Effector memory CD8-positive, alpha-beta T cell (primary cell): ENCODE results near the gene TPSD1.
"Not testable (repeated sequence)": the region's sequence is repeated elsewhere in the genome, so short reads cannot be mapped to it uniquely, and the experiment has no call there.

Source experiments
- ATAC-seq: fragments of 150-1000 bp; cut with Tn5 transposase; replicated peaks from 2 replicates; pipeline ENCODE4 v1.10.0; 2021; ENCODE audit warnings: mild to moderate bottlenecking, moderate library complexity
- DNase-seq, 3 experiments: peaks; one replicate each; pipeline ENCODE4 v3.0.0; 2021
- H3K27ac Mint-ChIP-seq, 2 donors: one replicate each; pipeline ENCODE4 v1.8.0; 2022; ENCODE audit warnings: mild to moderate bottlenecking in 2 of 2, mixed read lengths in 2 of 2, moderate library complexity in 2 of 2
- H3K27me3 Mint-ChIP-seq, 2 donors: one replicate each; pipeline ENCODE4 v1.8.0; 2022; ENCODE audit warnings: mixed read lengths in 2 of 2
- H3K36me3 Mint-ChIP-seq: one replicate; pipeline ENCODE4 v1.8.0; 2022; ENCODE audit warnings: mild to moderate bottlenecking, moderate library complexity, mixed read lengths; ENCODE audit not compliant: insufficient read depth
- H3K4me1 Mint-ChIP-seq, 2 donors: one replicate each; pipeline ENCODE4 v1.8.0; 2022; ENCODE audit warnings: low read depth in 2 of 2, mixed read lengths in 2 of 2
- H3K4me3 Mint-ChIP-seq, 2 donors: one replicate each; pipeline ENCODE4 v1.8.0; 2022; ENCODE audit warnings: mild to moderate bottlenecking in 2 of 2, mixed read lengths in 2 of 2, moderate library complexity in 2 of 2
- H3K9me3 Mint-ChIP-seq, 2 donors: one replicate each; pipeline ENCODE4 v1.8.0; 2022; ENCODE audit warnings: mixed read lengths in 2 of 2

The TPSD1 gene

GRCh38 chr16:1290860-1291575 lies 35.1 kb downstream of the TPSD1 start:
- Mint-ChIP-seq H3K9me3 (no peaks in the 10 kb centered on the region), H3K27me3 (peaks cover 60 to 94% of the 10 kb centered on the region in 2 donors), H3K4me1 (no peaks in the 10 kb centered on the region), H3K27ac (no peak overlapping the region), H3K36me3 (no peaks in the 10 kb centered on the region), H3K4me3 (no peak overlapping the region)
- ATAC-seq: no peak
- no peak for DNase-seq

GRCh38 chr16:1291576-1291974 lies 35.7 kb downstream of the TPSD1 start:
- Mint-ChIP-seq H3K9me3 (no peaks in the 10 kb centered on the region), H3K36me3 (no peaks in the 10 kb centered on the region), H3K27ac (no peak overlapping the region), H3K4me1 (no peaks in the 10 kb centered on the region), H3K27me3 (peaks cover 55 to 91% of the 10 kb centered on the region in 2 donors), H3K4me3 (no peak overlapping the region)
- ATAC-seq: no peak
- DNase-seq: no peak

GRCh38 chr16:1292208-1292607 lies 36.3 kb downstream of the TPSD1 start:
- H3K4me1 Mint-ChIP-seq, DNase-seq, H3K36me3 Mint-ChIP-seq, ATAC-seq, H3K4me3 Mint-ChIP-seq, H3K9me3 Mint-ChIP-seq, H3K27ac Mint-ChIP-seq: not testable (repeated sequence)
- peaks cover 62 to 94% of the 10 kb centered on the region in 2 donors for H3K27me3 Mint-ChIP-seq

- not testable (repeated sequence) for H3K36me3 Mint-ChIP-seq, H3K27ac Mint-ChIP-seq, H3K4me3 Mint-ChIP-seq, ATAC-seq, H3K4me1 Mint-ChIP-seq, H3K9me3 Mint-ChIP-seq, DNase-seq
- H3K27me3 Mint-ChIP-seq: peaks cover 60 to 91% of the 10 kb centered on the region in 2 donors
Measured at GRCh38 chr16:1292808-1293207, 36.9 kb downstream of the TPSD1 start.

GRCh38 chr16:1293921-1294656 lies 38.2 kb downstream of the TPSD1 start:
- peaks cover 64 to 89% of the 10 kb centered on the region in 2 donors for H3K27me3 Mint-ChIP-seq
- H3K4me3 Mint-ChIP-seq: no peak overlapping the region

GRCh38 chr16:1295465-1295864 lies 39.6 kb downstream of the TPSD1 start:
- ATAC-seq (no peak), DNase-seq (no peak)
- H3K36me3 Mint-ChIP-seq: no peaks in the 10 kb centered on the region
- no peak overlapping the region for H3K27ac Mint-ChIP-seq
- H3K27me3 Mint-ChIP-seq: peaks cover 55 to 85% of the 10 kb centered on the region in 2 donors
- H3K4me1 Mint-ChIP-seq: no peaks in the 10 kb centered on the region
- H3K9me3 Mint-ChIP-seq: no peaks in the 10 kb centered on the region
- H3K4me3 Mint-ChIP-seq: no peak overlapping the region

More at GRCh38 chr16:1293921-1294656, 38.2 kb downstream of the TPSD1 start:
- H3K9me3 Mint-ChIP-seq: no peaks in the 10 kb centered on the region
- H3K36me3 Mint-ChIP-seq: no peaks in the 10 kb centered on the region
- no peak overlapping the region for H3K27ac Mint-ChIP-seq
- DNase-seq (no peak), ATAC-seq (no peak)
- H3K4me1 Mint-ChIP-seq: no peaks in the 10 kb centered on the region

- ATAC-seq, H3K4me3 Mint-ChIP-seq, H3K4me1 Mint-ChIP-seq, H3K36me3 Mint-ChIP-seq, DNase-seq, H3K9me3 Mint-ChIP-seq, H3K27ac Mint-ChIP-seq: not testable (repeated sequence)
- peaks cover 50 to 76% of the 10 kb centered on the region in 2 donors for H3K27me3 Mint-ChIP-seq
Measured at GRCh38 chr16:1296688-1297017, 40.8 kb downstream of the TPSD1 start.

GRCh38 chr16:1297018-1297696 lies 41.3 kb downstream of the TPSD1 start:
- H3K36me3 Mint-ChIP-seq: no peaks in the 10 kb centered on the region
- H3K9me3 Mint-ChIP-seq: no peaks in the 10 kb centered on the region
- no peak overlapping the region for H3K4me3 Mint-ChIP-seq
- H3K27me3 Mint-ChIP-seq: peaks cover 46 to 71% of the 10 kb centered on the region in 2 donors
- H3K4me1 Mint-ChIP-seq: peaks cover 7% of the 10 kb centered on the region in 2 donors
- ATAC-seq (no peak), DNase-seq (no peak)
- no peak overlapping the region for H3K27ac Mint-ChIP-seq

GRCh38 chr16:1298406-1298805 lies 42.5 kb downstream of the TPSD1 start:
- no peak for DNase-seq
- Mint-ChIP-seq H3K9me3 (no peaks in the 10 kb centered on the region), H3K4me1 (peaks cover 7% of the 10 kb centered on the region in 2 donors), H3K27ac (no peak overlapping the region), H3K36me3 (no peaks in the 10 kb centered on the region), H3K4me3 (no peak overlapping the region), H3K27me3 (peaks cover 41 to 58% of the 10 kb centered on the region in 2 donors)
- no peak for ATAC-seq

- H3K9me3 Mint-ChIP-seq: no peaks in the 10 kb centered on the region
- H3K4me1 Mint-ChIP-seq: peaks cover 12% of the 10 kb centered on the region in 2 donors
- H3K27me3 Mint-ChIP-seq: peaks cover 33 to 50% of the 10 kb centered on the region in 2 donors
- H3K36me3 Mint-ChIP-seq: peaks cover 1% of the 10 kb centered on the region
- H3K4me3 Mint-ChIP-seq: no peak overlapping the region
- DNase-seq: no peak
- ATAC-seq: no peak
- H3K27ac Mint-ChIP-seq: no peak overlapping the region
Measured at GRCh38 chr16:1299012-1299867, 43.4 kb downstream of the TPSD1 start.

- Mint-ChIP-seq H3K27ac (no peak overlapping the region), H3K4me1 (peaks cover 15 to 16% of the 10 kb centered on the region in 2 donors), H3K27me3 (peaks cover 28 to 44% of the 10 kb centered on the region in 2 donors), H3K36me3 (peaks cover 6% of the 10 kb centered on the region), H3K9me3 (no peaks in the 10 kb centered on the region), H3K4me3 (no peak overlapping the region)
- no peak for DNase-seq
- ATAC-seq: no peak
Measured at GRCh38 chr16:1299868-1300203, 44.0 kb downstream of the TPSD1 start.

- no peaks in the 10 kb centered on the region for H3K9me3 Mint-ChIP-seq
- peaks cover 15 to 16% of the 10 kb centered on the region in 2 donors for H3K4me1 Mint-ChIP-seq
- peaks cover 20 to 33% of the 10 kb centered on the region in 2 donors for H3K27me3 Mint-ChIP-seq
- H3K4me3 Mint-ChIP-seq: peak overlapping the region in 1 of 2 donors; percentile 56
- ATAC-seq: peak; percentile 59
- peak overlapping the region in 1 of 2 donors; percentile 87 for H3K27ac Mint-ChIP-seq
- peak; percentile 73 to 78 (median 77) for DNase-seq
- H3K36me3 Mint-ChIP-seq: peaks cover 6% of the 10 kb centered on the region
Measured at GRCh38 chr16:1300664-1301476, 45.0 kb downstream of the TPSD1 start.
